GM23248 (cell line): Measurements from ENCODE around the gene CETP. TPM values are rescaled to one million over a fixed set of nuclear protein-coding genes. Genes with fewer than 3 reads are reported as not detected.

Experiments
- DNase-seq: peaks from one replicate; pipeline ENCODE4 v3.0.0-alpha.2; 2015
- H2AFZ ChIP-seq: fragments of 200-600 bp; sonication (generic); 2 replicates; pipeline ENCODE4 v1.6.1; 2016; ENCODE audit warnings: antibody characterized with exemption
- H3F3A ChIP-seq: fragments of 200-600 bp; sonication (generic); 2 replicates; pipeline ENCODE4 v1.6.1; 2016; ENCODE audit warnings: mild to moderate bottlenecking, antibody characterized with exemption, mixed run types; ENCODE audit not compliant: insufficient read depth
- H3K27ac ChIP-seq: fragments of 200-600 bp; sonication (generic); 2 replicates; pipeline ENCODE4 v1.5.1; 2016; ENCODE audit warnings: mild to moderate bottlenecking
- H3K27me3 ChIP-seq: fragments of 200-600 bp; sonication (generic); replicated peaks from 2 replicates; pipeline ENCODE4 v1.6.1; 2016; ENCODE audit warnings: mild to moderate bottlenecking; ENCODE audit not compliant: insufficient read depth
- H3K36me3 ChIP-seq: fragments of 200-600 bp; sonication (generic); 2 replicates; pipeline ENCODE4 v1.6.1; 2016; ENCODE audit warnings: low read depth, mild to moderate bottlenecking
- H3K4me1 ChIP-seq: fragments of 200-600 bp; sonication (generic); 2 replicates; pipeline ENCODE4 v1.6.1; 2016; ENCODE audit warnings: mild to moderate bottlenecking; ENCODE audit not compliant: insufficient read depth
- H3K4me2 ChIP-seq: fragments of 200-600 bp; sonication (generic); one replicate; pipeline ENCODE4 v1.6.1; 2016; ENCODE audit warnings: mild to moderate bottlenecking; ENCODE audit not compliant: unreplicated experiment
- H3K4me3 ChIP-seq: fragments of 200-600 bp; sonication (generic); 2 replicates; pipeline ENCODE4 v1.5.1; 2016; ENCODE audit warnings: mild to moderate bottlenecking
- H3K79me2 ChIP-seq: fragments of 200-600 bp; sonication (generic); 2 replicates; pipeline ENCODE4 v1.6.1; 2016; ENCODE audit warnings: mild to moderate bottlenecking; ENCODE audit not compliant: insufficient read depth
- H3K9ac ChIP-seq: fragments of 200-600 bp; sonication (generic); 2 replicates; pipeline ENCODE4 v1.6.1; 2016; ENCODE audit warnings: mild to moderate bottlenecking
- H3K9me2 ChIP-seq: fragments of 200-600 bp; sonication (generic); 2 replicates; pipeline ENCODE4 v1.6.1; 2016; ENCODE audit warnings: mixed run types, mild to moderate bottlenecking, moderate library complexity; ENCODE audit not compliant: insufficient read depth
- H3K9me3 ChIP-seq: fragments of 200-600 bp; sonication (generic); one replicate; pipeline ENCODE4 v1.6.1; 2017; ENCODE audit warnings: low read depth
- H4K20me1 ChIP-seq: fragments of 200-600 bp; sonication (generic); 2 replicates; pipeline ENCODE4 v1.6.0; 2016; ENCODE audit not compliant: insufficient read depth
- EZH2 ChIP-seq: fragments of 200-600 bp; sonication (generic); IDR thresholded peaks from 2 replicates; pipeline ENCODE4 v1.6.1; 2018; ENCODE audit warnings: antibody characterized with exemption, mild to moderate bottlenecking; ENCODE audit not compliant: insufficient read depth, poor library complexity, severe bottlenecking
- EZH2phosphoT487 ChIP-seq: fragments of 200-600 bp; sonication (generic); IDR thresholded peaks from 2 replicates; pipeline ENCODE4 v1.6.1; 2018; ENCODE audit warnings: antibody characterized with exemption, moderate library complexity, mild to moderate bottlenecking, low read depth; ENCODE audit not compliant: insufficient read depth
- WGBS, 2 experiments: methylation state at CpG; one replicate each; pipeline ENCODE4 v1.1.6; 2015 to 2017; ENCODE audit warnings: low lambda C conversion rate in 2 of 2, low coverage in 1 of 2; ENCODE audit errors: missing lambda C conversion rate in 2 of 2; 5-methylcytosine and 5-hydroxymethylcytosine counted together
- in situ Hi-C: fragments of 300-500 bp; cut with MboI; formaldehyde crosslinking; loops from 2 replicates; pipeline ENCODE4 v1.15.0; 2020
- polyA plus RNA-seq: library from polyadenylated mRNA; unstranded; fragments of >200 nt; fragmentation: Nextera tagmentation; extraction: Ambion mirVana; gene quantifications from 2 replicates; pipeline ENCODE4 v1.2.1, GENCODE V29; 2016
- total RNA-seq: library from RNA; depleted of rRNA; stranded (reverse); fragments of >200 nt; shearing (Covaris generic); gene quantifications from 2 replicates; pipeline ENCODE4 v1.2.3, GENCODE V29; 2014; rRNA removed

The CETP gene
- not detected in 2 replicates for total RNA-seq
- polyA plus RNA-seq, result not detected in 2 replicates

GRCh38 chr16:56961851-56962281 lies at the start of gene CETP:
Gene CETP (plus strand): TSS chr16:56961950. CDS start chr16:56961980, 30 bp downstream.
- WGBS, 2 experiments, result 88 to 91% methylated on average over 12 of the region's 12 CpGs
- no peak within 1 kb of the TSS for H3K27ac ChIP-seq
- H3K27me3 ChIP-seq, result no peaks in the 10 kb centered on the region
- no peak for TF ChIP-seq EZH2phosphoT487
- TF ChIP-seq EZH2, result no peak
- no peak within 1 kb of the TSS for H3K4me2 ChIP-seq
- DNase-seq, result no peak
- H4K20me1 ChIP-seq, result no peaks in the 10 kb centered on the region
- H3K4me1 ChIP-seq, result peaks cover 17% of the 10 kb centered on the region
- in situ Hi-C loops, result no loop called here
- H3F3A ChIP-seq, result peaks cover 13% of the 10 kb centered on the region
- no peaks in the 10 kb centered on the region for H3K9me3 ChIP-seq
- H3K4me3 ChIP-seq, result no peak within 1 kb of the TSS
- no peaks in the 10 kb centered on the region for H3K36me3 ChIP-seq
- H2AFZ ChIP-seq, result no peak within 1 kb of the TSS
- H3K9ac ChIP-seq, result no peak within 1 kb of the TSS
- H3K9me2 ChIP-seq, result no peaks in the 10 kb centered on the region
- no peaks in the 10 kb centered on the region for H3K79me2 ChIP-seq

- Histone ChIP-seq H3K27me3 (no peaks in the 10 kb centered on the region), H4K20me1 (no peaks in the 10 kb centered on the region), H3K79me2 (no peaks in the 10 kb centered on the region), H3K27ac (0 out of 2 replicates have a peak overlapping the region, but pooled peaks have one; percentile 20), H3K9me3 (no peaks in the 10 kb centered on the region), H3K4me1 (peaks cover 44% of the 10 kb centered on the region), H3K4me2 (peak overlapping the region; percentile 58), H3K9ac (no peak overlapping the region), H2AFZ (no peak overlapping the region), H3F3A (peaks cover 25% of the 10 kb centered on the region), H3K36me3 (no peaks in the 10 kb centered on the region), H3K9me2 (no peaks in the 10 kb centered on the region), H3K4me3 (no peak overlapping the region)
- DNase-seq, result peak; percentile 87
- in situ Hi-C loops, result no loop called here
- TF ChIP-seq EZH2phosphoT487 (no peak), EZH2 (no peak)
- 87 to 88% methylated on average over 18 of the region's 18 CpGs for WGBS, 2 experiments
These were observed 48.7 kb upstream of the CETP start for GRCh38 chr16:56912746-56913708.

GRCh38 chr16:56914896-56915295 lies 46.9 kb upstream of the CETP start:
- H3K9me3 ChIP-seq, result no peaks in the 10 kb centered on the region
- H3K4me1 ChIP-seq, result peaks cover 40% of the 10 kb centered on the region
- H3K4me3 ChIP-seq, result no peak overlapping the region
- no peak for DNase-seq
- H3K4me2 ChIP-seq, result no peak overlapping the region
- H3K79me2 ChIP-seq, result no peaks in the 10 kb centered on the region
- no peak overlapping the region for H3K9ac ChIP-seq
- no peak overlapping the region for H3K27ac ChIP-seq
- H4K20me1 ChIP-seq, result no peaks in the 10 kb centered on the region
- WGBS, 2 experiments, result 86 to 92% methylated on average over 6 to 7 of the region's 7 CpGs
- H3K9me2 ChIP-seq, result no peaks in the 10 kb centered on the region
- H3K36me3 ChIP-seq, result no peaks in the 10 kb centered on the region
- peaks cover 24% of the 10 kb centered on the region for H3F3A ChIP-seq
- in situ Hi-C loops, result no loop called here
- TF ChIP-seq EZH2phosphoT487 (no peak), EZH2 (no peak)
- no peak overlapping the region for H2AFZ ChIP-seq
- H3K27me3 ChIP-seq, result 0 out of 2 replicates have a peak, but pooled peaks cover 7% of the 10 kb centered on the region

GRCh38 chr16:56915336-56916119 lies 46.2 kb upstream of the CETP start:
- H3K9me3 ChIP-seq, result no peaks in the 10 kb centered on the region
- no peak overlapping the region for H3K9ac ChIP-seq
- in situ Hi-C loops, result no loop called here
- H2AFZ ChIP-seq, result no peak overlapping the region
- no peak overlapping the region for H3K4me2 ChIP-seq
- H3K79me2 ChIP-seq, result no peaks in the 10 kb centered on the region
- no peak for TF ChIP-seq EZH2phosphoT487
- no peak for TF ChIP-seq EZH2
- DNase-seq, result no peak
- H4K20me1 ChIP-seq, result no peaks in the 10 kb centered on the region
- 0 out of 2 replicates have a peak, but pooled peaks cover 7% of the 10 kb centered on the region for H3K27me3 ChIP-seq
- peaks cover 34% of the 10 kb centered on the region for H3K4me1 ChIP-seq
- no peak overlapping the region for H3K27ac ChIP-seq
- no peak overlapping the region for H3K4me3 ChIP-seq
- 86 to 87% methylated on average over 13 of the region's 13 CpGs for WGBS, 2 experiments
- H3K36me3 ChIP-seq, result no peaks in the 10 kb centered on the region
- peaks cover 18% of the 10 kb centered on the region for H3F3A ChIP-seq
- no peaks in the 10 kb centered on the region for H3K9me2 ChIP-seq
